ENCODE measurements around the gene TASP1. TPM values are rescaled to one million over a fixed set of nuclear protein-coding genes. Genes with fewer than 3 reads are reported as not detected.

The TASP1 gene, protein sequence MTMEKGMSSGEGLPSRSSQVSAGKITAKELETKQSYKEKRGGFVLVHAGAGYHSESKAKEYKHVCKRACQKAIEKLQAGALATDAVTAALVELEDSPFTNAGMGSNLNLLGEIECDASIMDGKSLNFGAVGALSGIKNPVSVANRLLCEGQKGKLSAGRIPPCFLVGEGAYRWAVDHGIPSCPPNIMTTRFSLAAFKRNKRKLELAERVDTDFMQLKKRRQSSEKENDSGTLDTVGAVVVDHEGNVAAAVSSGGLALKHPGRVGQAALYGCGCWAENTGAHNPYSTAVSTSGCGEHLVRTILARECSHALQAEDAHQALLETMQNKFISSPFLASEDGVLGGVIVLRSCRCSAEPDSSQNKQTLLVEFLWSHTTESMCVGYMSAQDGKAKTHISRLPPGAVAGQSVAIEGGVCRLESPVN
- total RNA-seq: 10 to 100 TPM; 16.5 to 51.8 TPM

DNA sequence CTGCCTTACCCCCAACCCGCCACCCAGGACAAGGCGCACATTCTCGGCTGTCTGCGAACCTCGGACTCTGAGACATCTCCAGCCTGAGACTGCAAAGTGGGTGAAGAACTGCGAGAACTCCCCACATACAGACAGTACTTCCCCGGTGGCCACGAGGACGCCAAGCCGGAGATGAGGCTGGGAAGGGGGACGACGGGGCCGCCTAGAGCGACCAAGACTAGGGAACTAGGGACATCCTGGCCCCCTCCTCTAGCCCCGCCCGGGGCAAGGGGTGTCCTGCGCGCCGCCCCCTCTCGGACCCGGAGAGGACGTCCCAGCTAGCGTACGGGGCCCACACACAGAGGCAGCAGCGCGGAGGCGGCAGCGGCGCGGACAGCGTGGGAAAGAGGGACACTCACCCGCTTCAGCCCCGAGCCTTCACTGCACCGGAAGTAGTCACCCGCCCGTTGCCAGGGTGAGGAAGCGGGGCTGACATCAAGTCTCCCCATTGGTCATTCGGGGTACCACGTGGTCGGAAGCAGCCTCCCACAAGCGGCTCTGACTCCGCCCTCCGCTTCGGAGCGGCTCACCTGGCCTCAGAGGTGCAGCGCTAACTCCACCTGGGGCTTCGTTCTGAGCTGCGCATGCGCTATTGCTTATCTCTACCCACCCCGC, at the start of gene TASP1:
TSS of gene TASP1 (minus strand) at position 437 of the 654 bp plus-strand sequence. CDS start 8,854 bp downstream, outside the sequence.
- peak within 1 kb of the TSS; percentile 82 to 86 for H3K27ac ChIP-seq
- H3K4me3 ChIP-seq: peak within 1 kb of the TSS; percentile 99
- H3K36me3 ChIP-seq: no peaks in the 10 kb centered on the region
- no peaks in the 10 kb centered on the region for H3K27me3 ChIP-seq (replicated peaks; ENCODE audit: insufficient read depth)
- peaks cover 4 to 10% of the 10 kb centered on the region in 2 donors for H3K4me1 ChIP-seq (ENCODE audit: control insufficient read depth in 1 of 2, low read depth in 2 of 2)
- DNase-seq (ENCODE audit: low spot score) (peak; percentile 88), ATAC-seq (ENCODE audit: insufficient number of reproducible peaks, low FRiP score, low read depth) (peak; percentile 98)
- TF ChIP-seq, protein P1, sequence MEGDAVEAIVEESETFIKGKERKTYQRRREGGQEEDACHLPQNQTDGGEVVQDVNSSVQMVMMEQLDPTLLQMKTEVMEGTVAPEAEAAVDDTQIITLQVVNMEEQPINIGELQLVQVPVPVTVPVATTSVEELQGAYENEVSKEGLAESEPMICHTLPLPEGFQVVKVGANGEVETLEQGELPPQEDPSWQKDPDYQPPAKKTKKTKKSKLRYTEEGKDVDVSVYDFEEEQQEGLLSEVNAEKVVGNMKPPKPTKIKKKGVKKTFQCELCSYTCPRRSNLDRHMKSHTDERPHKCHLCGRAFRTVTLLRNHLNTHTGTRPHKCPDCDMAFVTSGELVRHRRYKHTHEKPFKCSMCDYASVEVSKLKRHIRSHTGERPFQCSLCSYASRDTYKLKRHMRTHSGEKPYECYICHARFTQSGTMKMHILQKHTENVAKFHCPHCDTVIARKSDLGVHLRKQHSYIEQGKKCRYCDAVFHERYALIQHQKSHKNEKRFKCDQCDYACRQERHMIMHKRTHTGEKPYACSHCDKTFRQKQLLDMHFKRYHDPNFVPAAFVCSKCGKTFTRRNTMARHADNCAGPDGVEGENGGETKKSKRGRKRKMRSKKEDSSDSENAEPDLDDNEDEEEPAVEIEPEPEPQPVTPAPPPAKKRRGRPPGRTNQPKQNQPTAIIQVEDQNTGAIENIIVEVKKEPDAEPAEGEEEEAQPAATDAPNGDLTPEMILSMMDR (IDR thresholded peaks at IDR 0.05): no peak
- no peaks in the 10 kb centered on the region for H3K9me3 ChIP-seq

DNA sequence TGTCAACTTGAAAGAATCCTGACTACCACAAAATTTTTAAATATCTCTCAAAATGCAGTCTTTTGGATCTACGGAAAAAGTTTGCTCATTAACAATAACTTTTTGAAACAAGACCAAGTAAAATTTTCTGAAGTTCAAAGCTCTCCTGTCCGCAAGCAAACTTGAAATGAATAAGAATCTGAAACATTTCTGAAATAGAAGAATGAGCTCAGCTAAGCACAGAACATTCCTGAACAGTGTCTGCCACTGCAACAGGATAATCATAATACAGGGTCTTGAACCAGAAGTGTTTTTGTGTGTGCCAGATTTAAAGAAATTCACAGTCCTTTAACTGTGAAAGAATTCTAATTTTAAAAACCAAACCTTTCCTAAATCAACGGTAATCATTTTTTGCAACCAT, 49.1 kb upstream of the TASP1 start:
- ATAC-seq (ENCODE audit: insufficient number of reproducible peaks, low FRiP score, low read depth) (peak; percentile 77), DNase-seq (ENCODE audit: low spot score) (no peak)
- no peaks in the 10 kb centered on the region for H3K27me3 ChIP-seq (replicated peaks; ENCODE audit: insufficient read depth)
- no peaks in the 10 kb centered on the region for H3K36me3 ChIP-seq
- peak overlapping the region; percentile 64 to 80 for H3K27ac ChIP-seq
- H3K4me3 ChIP-seq: no peak overlapping the region
- H3K4me1 ChIP-seq (ENCODE audit: control insufficient read depth in 1 of 2, low read depth in 2 of 2): peaks cover 14 to 34% of the 10 kb centered on the region in 2 donors
- H3K9me3 ChIP-seq: no peaks in the 10 kb centered on the region
- TF ChIP-seq, protein P1 (IDR thresholded peaks at IDR 0.05): no peak

DNA sequence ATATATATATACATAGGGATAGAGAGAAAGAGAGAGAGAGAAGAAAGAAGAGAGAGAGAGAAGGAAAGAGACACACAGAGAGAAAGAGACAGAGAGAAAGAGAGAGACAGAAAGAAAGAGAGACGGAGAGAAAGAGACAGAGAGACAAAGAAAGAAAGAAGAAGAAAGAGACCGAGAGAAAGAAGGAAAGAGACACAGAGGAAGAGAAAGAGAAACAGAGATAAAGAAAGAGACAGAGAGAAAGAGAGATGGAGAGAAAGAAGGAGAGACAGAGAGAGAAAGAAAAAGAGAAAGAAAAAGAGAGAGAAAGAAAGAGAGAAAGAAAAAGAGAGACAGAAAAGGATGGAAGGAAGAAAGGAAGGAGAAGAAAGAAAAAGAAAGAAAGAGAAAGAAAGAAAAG, 46.9 kb upstream of the TASP1 start:
- ATAC-seq (ENCODE audit: insufficient number of reproducible peaks, low FRiP score, low read depth): no peak

DNA sequence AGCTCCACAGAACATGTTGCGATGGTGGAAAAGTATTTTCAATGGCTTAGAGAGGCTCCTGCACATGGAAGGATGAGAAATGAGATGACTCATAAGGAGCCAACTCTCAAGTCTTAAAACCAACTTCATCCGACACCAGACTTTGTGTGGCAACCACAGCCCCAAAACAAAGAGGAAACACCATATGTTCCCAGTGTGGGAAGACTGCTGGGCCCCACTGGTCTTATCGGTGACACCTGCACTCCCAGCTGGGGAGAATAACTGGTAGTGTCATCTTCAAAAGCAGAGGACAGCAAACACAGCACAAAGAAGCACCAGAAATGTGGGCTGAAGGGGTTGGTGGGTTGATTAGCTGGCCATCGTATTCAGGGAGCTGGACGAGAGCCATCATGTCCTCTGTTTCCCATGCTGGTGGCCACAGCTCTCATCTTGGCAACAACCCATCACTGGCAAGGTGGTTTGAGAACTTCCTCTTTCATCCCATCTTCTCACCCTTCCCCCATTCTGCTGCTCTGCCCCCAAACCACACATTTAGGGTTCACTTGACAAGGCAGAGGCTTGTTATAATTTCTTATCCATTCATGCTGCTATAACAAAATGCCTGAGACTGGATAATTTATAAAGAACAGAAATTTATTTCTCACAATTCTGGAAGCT, 46.0 kb upstream of the TASP1 start:
- no peak for ATAC-seq (ENCODE audit: insufficient number of reproducible peaks, low FRiP score, low read depth)
- Histone ChIP-seq H3K36me3 (no peaks in the 10 kb centered on the region), H3K4me3 (no peak overlapping the region), H3K27me3 (replicated peaks; ENCODE audit: insufficient read depth) (no peaks in the 10 kb centered on the region), H3K4me1 (ENCODE audit: control insufficient read depth in 1 of 2, low read depth in 2 of 2) (peaks cover 9 to 17% of the 10 kb centered on the region in 2 donors), H3K27ac (no peak overlapping the region), H3K9me3 (no peaks in the 10 kb centered on the region)
- TF ChIP-seq, protein P1 (IDR thresholded peaks at IDR 0.05): no peak
- DNase-seq (ENCODE audit: low spot score): no peak

More for the DNA sequence above, 46.9 kb upstream of the TASP1 start:
- Histone ChIP-seq H3K4me1 (ENCODE audit: control insufficient read depth in 1 of 2, low read depth in 2 of 2) (peaks cover 9 to 27% of the 10 kb centered on the region in 2 donors), H3K27ac (no peak overlapping the region), H3K9me3 (no peaks in the 10 kb centered on the region), H3K36me3 (no peaks in the 10 kb centered on the region), H3K4me3 (no peak overlapping the region), H3K27me3 (replicated peaks; ENCODE audit: insufficient read depth) (no peaks in the 10 kb centered on the region)
- no peak for DNase-seq (ENCODE audit: low spot score)
- TF ChIP-seq, protein P1 (IDR thresholded peaks at IDR 0.05): no peak

DNA sequence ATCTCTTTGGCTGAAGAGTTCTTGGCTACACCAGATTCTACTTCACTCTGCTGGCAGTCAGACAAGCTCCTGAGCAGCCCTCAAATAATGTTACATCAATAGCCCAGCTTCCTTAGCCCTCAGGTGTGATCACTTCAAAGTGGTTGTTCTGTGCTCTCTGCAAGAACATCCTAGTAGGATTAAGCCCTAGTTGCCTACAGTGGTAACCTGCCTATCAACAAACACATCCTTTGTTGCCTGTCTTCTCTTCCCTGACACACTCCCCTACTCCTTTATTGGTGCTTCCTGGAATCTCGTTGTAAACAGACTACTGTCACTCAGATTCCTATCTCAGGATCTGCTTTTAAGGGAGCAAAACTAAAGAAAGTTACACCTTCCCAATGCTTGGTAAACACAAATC, 45.1 kb upstream of the TASP1 start:
- TF ChIP-seq, protein P1 (IDR thresholded peaks at IDR 0.05): no peak
- H3K27me3 ChIP-seq (replicated peaks; ENCODE audit: insufficient read depth): no peaks in the 10 kb centered on the region
- H3K9me3 ChIP-seq: no peaks in the 10 kb centered on the region
- ATAC-seq (ENCODE audit: insufficient number of reproducible peaks, low FRiP score, low read depth) (no peak), DNase-seq (ENCODE audit: low spot score) (no peak)
- no peaks in the 10 kb centered on the region for H3K36me3 ChIP-seq
- peaks cover 9 to 17% of the 10 kb centered on the region in 2 donors for H3K4me1 ChIP-seq (ENCODE audit: control insufficient read depth in 1 of 2, low read depth in 2 of 2)
- no peak overlapping the region for H3K27ac ChIP-seq
- H3K4me3 ChIP-seq: no peak overlapping the region
